GM13976 (cell line): Measurements from ENCODE around the gene AVEN.
A peak's percentile ranks its signal among the peaks of the same experiment; 100 is the strongest.

Source experiments
- DNase-seq: peaks from one replicate; pipeline ENCODE4 v3.0.0; 2012; ENCODE audit warnings: low spot score
- in situ Hi-C: fragments of 300-500 bp; cut with MboI; formaldehyde crosslinking; loops from one replicate; pipeline ENCODE4 v1.12.0; 2022; ENCODE audit warnings: low sequenced_read_pairs, mixed read lengths, inconsistent platforms; ENCODE audit not compliant: unreplicated experiment
- TF ChIP-seq, protein P1 (sequence below): IDR thresholded peaks from 2 replicates; pipeline ENCODE4 v1.5.1; 2012; ENCODE audit warnings: borderline replicate concordance, mild to moderate bottlenecking; ENCODE audit not compliant: insufficient read depth; ENCODE audit errors: extremely low read depth, missing control alignments, control extremely low read depth

AVEN gene

DNA sequence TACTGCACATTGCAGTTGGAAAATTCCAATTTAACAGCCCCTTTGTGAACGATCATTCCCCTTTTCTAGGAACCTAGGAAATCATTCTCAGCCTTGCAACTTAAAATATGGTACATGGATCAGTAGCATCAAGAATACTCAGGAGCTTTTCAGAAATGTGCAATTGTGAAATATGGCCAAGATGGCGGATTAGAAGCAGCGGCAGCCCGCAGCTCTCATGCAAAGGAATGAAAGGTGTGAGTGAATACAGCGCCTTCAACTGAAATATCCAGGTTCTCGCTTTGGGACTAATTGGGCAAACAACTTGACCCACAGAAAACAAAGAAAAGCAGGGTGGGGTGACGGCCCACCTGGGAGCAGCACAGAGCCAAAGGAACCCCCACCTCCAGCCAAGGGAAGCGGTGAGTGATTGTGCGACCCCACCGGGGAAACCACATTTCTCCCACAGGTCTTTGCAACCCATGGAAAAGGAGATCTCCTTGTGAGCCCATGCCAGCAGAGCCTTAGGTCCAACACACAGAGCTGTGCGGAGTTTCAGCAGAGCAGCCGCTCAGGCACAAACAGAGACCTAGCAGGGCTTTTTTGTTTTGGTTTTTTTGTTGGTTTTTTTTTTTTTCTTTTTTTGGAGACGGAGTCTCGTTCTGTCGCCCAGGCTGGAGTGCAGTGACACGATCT is 7.6 kb upstream of the AVEN start:
- in situ Hi-C loops: no loop called here
- DNase-seq: no peak
- TF ChIP-seq, protein P1, sequence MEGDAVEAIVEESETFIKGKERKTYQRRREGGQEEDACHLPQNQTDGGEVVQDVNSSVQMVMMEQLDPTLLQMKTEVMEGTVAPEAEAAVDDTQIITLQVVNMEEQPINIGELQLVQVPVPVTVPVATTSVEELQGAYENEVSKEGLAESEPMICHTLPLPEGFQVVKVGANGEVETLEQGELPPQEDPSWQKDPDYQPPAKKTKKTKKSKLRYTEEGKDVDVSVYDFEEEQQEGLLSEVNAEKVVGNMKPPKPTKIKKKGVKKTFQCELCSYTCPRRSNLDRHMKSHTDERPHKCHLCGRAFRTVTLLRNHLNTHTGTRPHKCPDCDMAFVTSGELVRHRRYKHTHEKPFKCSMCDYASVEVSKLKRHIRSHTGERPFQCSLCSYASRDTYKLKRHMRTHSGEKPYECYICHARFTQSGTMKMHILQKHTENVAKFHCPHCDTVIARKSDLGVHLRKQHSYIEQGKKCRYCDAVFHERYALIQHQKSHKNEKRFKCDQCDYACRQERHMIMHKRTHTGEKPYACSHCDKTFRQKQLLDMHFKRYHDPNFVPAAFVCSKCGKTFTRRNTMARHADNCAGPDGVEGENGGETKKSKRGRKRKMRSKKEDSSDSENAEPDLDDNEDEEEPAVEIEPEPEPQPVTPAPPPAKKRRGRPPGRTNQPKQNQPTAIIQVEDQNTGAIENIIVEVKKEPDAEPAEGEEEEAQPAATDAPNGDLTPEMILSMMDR: no peak

DNA sequence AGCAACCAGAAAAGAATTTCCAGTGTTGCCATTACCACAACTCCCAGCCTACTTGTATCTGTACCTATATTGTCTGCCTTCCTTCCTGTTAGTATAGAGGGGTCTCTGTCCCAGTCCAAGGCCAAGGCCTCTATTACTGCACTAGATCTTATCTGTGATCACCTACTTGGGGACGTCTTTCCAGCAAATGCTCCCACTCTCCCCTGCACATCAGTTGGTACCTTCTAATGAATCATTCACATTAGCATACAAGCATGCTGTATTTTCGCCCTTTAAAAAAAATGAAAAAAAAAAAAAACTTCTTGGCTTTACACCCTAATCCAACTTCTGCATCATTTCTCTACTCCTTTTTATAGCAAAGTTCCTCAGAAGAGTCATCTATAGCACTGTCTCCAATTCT is 4.8 kb upstream of the AVEN start:
- TF ChIP-seq, protein P1: no peak
- in situ Hi-C loops: no loop called here
- no peak for DNase-seq

DNA sequence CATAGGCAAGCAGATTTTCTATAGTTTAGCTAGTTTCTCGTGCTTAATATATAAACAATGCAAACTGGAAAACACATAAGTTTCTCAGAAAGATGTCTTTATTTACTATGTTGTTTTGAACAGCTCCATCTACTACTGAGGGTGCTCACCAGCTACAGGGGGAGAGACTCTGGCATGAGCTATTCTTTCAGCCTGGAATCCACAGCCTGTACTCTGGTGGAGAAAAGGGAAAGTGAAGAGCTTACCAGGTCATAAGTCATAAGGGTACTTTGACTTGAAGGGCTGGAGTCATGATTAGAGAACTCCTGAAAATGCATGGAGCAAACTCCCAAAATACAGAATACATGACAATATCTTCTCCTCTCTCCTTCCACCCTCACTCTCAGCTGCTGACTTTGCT is 4.4 kb upstream of the AVEN start:
- in situ Hi-C loops: no loop called here
- TF ChIP-seq, protein P1: no peak
- DNase-seq: no peak

DNA sequence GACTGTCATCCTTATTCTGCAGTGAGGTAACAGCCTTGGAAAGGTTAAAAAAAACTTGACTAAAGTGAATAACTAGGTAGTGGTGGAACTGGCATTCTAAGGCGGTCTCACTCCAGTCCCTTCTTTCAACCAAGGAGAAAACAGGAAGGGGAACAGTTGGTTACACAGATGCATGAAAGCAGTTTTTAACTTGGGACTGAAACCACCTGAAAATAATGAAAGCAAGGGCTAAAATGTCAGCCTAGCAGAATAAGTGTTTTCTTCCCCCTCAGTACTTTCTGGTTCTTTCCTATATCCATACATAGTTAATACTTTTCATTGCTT is 748 bp upstream of the AVEN start:
- in situ Hi-C loops: no loop called here
- TF ChIP-seq, protein P1: no peak
- no peak for DNase-seq

DNA sequence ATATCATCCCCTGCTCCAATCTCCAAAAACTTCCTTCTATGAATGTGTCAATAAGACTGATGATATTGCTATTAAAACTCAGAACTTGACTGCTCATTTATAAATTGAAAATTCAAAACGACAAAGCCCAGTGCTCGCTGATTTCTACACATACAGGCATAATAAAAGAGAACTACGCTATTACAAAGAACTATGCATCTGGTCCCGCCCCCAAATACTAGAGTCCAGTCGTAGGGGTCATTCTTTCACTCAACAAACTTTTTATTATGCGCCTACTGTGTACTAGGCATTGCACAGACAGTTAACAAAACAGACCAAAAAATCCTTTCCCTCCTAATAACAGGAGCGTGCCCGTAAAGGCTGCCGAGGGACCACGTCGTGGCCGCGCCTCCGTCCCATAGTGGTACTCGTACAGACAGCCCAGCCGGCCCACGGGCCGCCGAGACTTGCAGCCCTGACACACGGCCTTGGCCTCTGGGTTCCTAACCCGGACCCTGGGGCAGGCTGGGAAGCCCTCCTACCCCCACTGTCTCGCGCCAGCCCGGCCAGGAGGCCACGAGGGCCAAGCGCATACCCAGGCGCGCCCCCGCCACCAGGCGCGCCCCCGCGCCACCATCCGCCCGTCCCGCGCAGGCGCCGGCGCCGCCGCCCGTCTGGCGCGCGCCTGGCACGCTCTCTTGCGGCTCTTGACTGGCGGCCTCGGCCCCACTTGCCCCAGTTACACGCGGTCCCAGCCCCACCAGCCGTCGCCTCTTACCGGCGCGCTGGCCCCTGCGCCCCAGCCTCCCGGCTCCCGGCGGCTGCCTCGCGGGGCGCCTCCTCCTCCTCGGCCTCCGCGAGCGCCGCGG is 757 bp downstream of the AVEN start:
- in situ Hi-C loops: no loop called here
- TF ChIP-seq, protein P1: no peak
- DNase-seq: peak; percentile 84

DNA sequence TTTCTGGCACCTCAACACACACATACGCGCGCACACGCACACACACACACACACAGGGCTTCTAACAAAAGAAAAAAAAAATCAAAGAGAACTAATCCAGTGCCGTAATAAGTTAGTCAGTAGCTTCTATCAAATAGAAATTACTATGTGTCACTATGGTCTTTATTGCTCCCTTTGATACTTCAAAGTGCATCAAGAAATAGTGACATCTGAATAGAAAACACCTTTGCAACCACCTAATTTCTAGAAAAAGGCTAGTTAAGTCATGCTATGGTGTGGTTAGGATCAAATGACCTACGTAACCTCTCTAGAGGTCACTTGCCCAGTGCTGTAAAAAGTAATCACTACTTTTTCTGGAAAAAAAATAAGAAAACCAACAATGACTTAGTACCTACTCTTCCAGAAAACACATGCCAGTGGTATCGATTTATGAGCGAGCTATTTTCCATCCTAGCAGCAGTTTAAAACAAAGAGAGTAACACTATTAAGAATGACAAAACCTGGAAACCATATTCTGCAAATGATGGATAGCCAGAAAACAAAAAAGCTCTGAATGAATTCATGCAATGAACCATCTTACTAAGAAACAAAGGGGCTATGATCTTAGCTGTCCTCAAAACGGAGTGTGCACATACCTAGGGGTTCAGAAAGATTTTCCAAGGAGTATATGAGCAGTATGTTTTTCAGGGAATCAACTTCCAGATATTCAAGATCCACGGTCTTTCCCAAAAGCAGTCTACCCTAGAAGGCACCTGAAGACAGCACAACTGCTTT is 6.8 kb downstream of the AVEN start:
- TF ChIP-seq, protein P1: no peak
- in situ Hi-C loops: no loop called here

More for the DNA sequence above, 6.8 kb downstream of the AVEN start:
- no peak for DNase-seq
